ENCODE data around the gene UBE2O.

The UBE2O gene

DNA sequence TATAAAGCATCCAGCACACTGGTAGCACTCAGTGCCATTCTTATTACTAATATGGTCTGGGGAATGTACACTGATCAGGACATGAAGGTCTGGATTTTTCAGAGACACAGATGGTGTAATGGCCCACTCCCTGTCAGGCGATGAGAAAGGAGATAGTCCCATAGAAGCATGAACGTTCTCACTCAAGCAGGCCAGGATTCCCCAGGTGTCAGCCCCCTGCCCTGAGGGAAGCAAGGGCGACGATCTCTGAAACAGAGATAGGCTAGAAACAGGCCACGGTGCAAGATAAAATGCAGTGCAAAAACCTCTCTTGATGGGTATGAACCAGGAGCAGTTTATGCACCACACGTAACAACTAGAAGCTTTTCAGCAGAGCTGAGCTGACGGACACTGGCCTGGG lies 109.8 kb downstream of the UBE2O start:
- Histone ChIP-seq H3K27me3 (ENCODE audit: control insufficient read depth, insufficient read depth, low read length, poor library complexity, severe bottlenecking) (no peaks in the 10 kb centered on the region), H3K36me3 (ENCODE audit: control insufficient read depth, insufficient read depth, low read length) (peaks cover 13% of the 10 kb centered on the region), H3K27ac (ENCODE audit: insufficient read depth, low read depth, low read length, poor library complexity, severe bottlenecking) (no peak overlapping the region), H3K4me3 (ENCODE audit: insufficient read depth, low read depth, low read length) (no peak overlapping the region), H3K4me1 (ENCODE audit: control insufficient read depth, insufficient read depth, low read length) (no peaks in the 10 kb centered on the region), H3K9me3 (ENCODE audit: control insufficient read depth, low read length) (no peaks in the 10 kb centered on the region)
- 96 to 97% methylated on average over 7 of the region's 7 CpGs for WGBS, 2 experiments

DNA sequence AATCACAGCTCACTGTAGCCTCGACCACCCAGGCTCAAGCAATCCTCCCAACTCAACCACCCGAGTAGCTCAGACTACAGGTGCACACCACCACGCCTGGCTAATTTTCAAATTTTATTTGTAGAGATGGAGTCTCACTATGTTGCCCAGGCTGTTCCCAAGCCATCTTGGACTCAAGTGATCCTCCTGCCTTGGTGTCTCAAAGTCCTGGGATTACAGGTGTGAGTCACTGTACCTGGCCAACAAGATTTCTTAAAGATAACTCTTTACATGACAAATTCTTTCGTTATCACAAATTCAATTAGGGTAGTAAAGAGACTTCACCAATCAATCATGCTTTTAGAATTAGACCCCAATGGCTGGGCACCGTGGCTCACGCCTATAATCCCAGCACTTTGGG lies 111.7 kb downstream of the UBE2O start:
- H3K36me3 ChIP-seq (ENCODE audit: control insufficient read depth, insufficient read depth, low read length), result peaks cover 9% of the 10 kb centered on the region
- H3K9me3 ChIP-seq (ENCODE audit: control insufficient read depth, low read length), result no peaks in the 10 kb centered on the region
- 88 to 93% methylated on average over 6 of the region's 6 CpGs for WGBS, 2 experiments
- no peaks in the 10 kb centered on the region for H3K27me3 ChIP-seq (ENCODE audit: control insufficient read depth, insufficient read depth, low read length, poor library complexity, severe bottlenecking)
- H3K27ac ChIP-seq (ENCODE audit: insufficient read depth, low read depth, low read length, poor library complexity, severe bottlenecking), result no peak overlapping the region
- H3K4me3 ChIP-seq (ENCODE audit: insufficient read depth, low read depth, low read length), result no peak overlapping the region
- H3K4me1 ChIP-seq (ENCODE audit: control insufficient read depth, insufficient read depth, low read length), result no peaks in the 10 kb centered on the region

All from ectodermal cell (in vitro differentiated cells).